NCI-H2227 treated with DMSO at 0.1 percent for 48 hours (cell line): Measurements from ENCODE around the gene GPR158.
"Not testable (repeated sequence)": the region's sequence is repeated elsewhere in the genome, so short reads cannot be mapped to it uniquely, and the experiment has no call there.

Source experiments
- DNase-seq: peaks from one replicate; lab custom pipeline; 2025; lab: John Stamatoyannopoulos, UW

Gene GPR158, protein sequence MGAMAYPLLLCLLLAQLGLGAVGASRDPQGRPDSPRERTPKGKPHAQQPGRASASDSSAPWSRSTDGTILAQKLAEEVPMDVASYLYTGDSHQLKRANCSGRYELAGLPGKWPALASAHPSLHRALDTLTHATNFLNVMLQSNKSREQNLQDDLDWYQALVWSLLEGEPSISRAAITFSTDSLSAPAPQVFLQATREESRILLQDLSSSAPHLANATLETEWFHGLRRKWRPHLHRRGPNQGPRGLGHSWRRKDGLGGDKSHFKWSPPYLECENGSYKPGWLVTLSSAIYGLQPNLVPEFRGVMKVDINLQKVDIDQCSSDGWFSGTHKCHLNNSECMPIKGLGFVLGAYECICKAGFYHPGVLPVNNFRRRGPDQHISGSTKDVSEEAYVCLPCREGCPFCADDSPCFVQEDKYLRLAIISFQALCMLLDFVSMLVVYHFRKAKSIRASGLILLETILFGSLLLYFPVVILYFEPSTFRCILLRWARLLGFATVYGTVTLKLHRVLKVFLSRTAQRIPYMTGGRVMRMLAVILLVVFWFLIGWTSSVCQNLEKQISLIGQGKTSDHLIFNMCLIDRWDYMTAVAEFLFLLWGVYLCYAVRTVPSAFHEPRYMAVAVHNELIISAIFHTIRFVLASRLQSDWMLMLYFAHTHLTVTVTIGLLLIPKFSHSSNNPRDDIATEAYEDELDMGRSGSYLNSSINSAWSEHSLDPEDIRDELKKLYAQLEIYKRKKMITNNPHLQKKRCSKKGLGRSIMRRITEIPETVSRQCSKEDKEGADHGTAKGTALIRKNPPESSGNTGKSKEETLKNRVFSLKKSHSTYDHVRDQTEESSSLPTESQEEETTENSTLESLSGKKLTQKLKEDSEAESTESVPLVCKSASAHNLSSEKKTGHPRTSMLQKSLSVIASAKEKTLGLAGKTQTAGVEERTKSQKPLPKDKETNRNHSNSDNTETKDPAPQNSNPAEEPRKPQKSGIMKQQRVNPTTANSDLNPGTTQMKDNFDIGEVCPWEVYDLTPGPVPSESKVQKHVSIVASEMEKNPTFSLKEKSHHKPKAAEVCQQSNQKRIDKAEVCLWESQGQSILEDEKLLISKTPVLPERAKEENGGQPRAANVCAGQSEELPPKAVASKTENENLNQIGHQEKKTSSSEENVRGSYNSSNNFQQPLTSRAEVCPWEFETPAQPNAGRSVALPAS (N-terminal part only)

DNA sequence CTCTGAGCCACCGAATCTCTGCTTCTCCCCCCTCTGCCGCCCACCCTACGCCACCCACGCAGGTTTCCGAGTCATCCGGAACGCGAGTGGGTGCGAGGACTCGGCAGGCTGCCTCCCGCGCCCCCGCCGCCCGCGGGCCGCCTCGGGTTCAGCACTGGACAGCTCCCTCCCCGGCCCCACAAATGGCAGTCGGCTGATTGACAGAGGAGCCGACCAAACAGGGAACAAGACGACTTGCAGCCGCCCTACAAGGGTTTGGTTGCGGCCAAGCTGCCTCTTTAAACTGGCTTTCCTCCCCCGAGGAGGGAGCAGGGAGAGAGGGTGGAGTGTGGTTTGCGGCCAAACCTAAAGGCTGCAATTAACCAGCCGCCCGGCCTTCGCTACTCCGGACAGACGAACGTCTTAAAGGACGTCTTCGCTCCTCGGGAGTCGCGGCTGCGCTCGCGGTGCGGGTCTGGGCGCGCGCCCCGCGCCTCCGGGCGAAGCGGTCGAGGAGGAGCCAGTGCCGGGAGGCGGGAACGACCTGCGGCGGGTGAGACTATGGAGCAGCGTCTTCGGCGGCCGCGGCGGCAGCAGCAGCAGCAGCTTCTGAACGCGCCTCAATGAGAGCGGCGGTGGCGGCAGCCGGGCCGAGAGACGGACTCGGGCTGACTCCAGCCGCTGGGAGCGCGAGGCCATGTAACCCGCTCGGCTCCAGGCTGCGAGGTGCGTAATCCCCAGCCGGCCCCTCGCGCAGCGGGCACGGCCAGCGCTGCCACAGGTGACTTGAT lies at the start of gene GPR158:
GPR158 (plus strand) TSS at position 541 of the 770 bp plus-strand sequence. CDS start 420 bp downstream, outside the sequence.
- peak; percentile 89 for DNase-seq

DNA sequence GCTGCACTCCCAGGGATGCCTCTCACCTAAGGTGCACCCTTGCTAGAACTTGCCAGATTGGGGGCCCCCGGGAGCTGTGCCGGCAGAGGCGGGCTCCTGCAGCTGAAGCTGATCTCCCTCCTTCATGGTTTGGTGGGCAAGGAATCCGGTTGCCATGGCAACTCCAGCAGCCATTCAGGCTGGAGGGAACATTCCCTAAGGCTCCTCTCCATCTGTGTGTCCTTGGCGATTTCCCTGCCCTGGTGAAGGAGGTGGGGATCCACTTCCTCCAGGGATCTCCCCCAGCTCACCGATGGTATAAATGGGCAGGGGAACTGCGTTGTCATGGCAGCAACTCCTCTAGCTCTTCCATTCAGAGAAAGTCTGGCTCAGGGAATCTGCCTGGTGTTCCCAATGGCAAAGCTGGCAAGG lies 49.6 kb upstream of the GPR158 start:
- DNase-seq = peak; percentile 51

DNA sequence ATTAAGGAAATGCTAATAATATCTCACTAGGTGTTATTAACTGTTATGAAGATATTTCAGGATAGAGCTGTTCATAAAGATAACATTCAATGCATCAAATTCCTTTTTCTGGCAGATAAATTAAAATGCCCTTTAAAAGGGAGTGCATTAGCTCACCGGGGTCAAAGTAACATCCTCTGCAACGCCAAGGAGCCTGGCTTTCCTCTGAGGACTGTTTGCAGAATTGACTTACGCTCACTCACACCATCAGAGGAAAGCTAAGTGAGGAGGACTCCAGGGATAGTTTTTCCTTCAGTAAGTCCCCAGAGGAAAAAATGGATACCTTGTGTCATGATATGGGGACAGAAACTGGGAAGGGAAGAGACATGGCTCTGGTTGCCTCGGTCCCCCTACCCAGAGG lies 45.2 kb upstream of the GPR158 start:
- no peak for DNase-seq

DNA sequence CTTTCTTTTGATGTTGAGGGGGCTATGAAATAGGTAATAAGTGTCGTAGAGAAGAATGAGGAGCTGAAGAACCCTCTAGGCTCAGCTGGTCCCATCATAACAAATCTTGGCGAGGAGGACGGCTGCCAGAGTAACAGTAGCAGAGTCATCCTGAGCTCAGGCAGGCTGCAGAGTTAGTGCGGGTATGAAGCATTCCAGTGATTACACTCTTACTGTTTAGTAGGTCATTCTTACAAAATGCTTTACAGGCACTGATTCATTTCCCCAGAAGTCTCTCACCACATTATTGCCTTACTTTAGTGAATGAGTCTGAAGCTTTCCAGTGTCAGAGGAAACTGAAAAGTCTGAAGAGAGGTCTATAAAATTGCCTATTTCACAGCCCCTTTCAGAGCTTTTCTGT lies 43.9 kb upstream of the GPR158 start:
- no peak for DNase-seq

DNA sequence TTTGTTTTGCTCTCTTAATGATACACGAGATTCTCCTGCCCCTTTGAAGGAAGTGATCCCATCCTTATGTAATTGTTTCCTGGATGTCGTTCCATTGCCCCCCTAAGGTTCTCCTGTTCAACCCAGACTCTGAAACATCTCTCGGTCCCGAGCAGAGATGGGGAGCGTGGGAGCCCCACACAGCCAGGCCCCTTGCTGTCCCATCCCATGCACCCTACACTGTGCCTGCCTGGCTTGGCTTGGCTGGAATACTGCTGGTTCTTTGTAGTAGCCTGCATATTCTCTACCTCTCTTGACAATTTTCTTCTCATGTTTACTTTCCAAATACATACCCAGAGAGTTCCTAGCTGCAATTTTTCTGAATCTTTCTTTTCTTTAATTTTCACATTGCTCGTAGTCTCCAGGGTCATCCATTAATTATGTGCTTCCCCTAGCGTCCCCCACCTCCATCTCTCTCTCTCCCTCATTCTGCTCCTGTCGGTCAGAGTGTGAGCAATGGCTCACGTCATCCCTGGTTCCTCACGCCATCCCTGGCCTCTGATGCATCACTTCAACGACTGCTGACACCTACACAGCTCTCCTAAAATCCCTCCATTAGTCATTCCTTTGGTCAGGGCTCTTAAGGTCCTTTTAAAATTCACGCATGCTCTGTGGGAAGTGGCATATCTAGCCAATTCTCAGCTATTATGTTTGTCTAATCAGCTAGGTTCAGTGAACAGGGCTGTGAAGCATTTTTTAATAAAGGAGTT lies 32.5 kb upstream of the GPR158 start:
- no peak for DNase-seq

DNA sequence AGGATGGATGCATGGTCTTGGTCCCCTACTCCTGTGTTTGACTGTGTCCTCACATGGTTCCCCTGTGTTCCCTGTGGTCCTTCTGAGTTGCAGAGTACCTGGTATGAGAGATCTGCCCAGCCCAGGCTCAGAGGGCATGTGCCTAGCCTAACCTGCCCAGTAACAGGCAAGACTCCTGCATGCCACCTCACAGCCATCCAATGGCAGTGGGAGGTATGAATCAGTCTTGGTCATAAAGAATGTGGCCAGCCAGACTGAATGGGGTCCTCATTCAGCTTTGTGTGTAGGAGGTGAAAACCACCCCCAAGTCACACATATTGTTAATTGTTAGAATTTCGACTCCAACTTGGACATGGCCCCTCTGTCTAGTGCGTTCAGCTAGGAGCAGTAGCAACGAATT lies 17.2 kb upstream of the GPR158 start:
- DNase-seq = no peak

DNA sequence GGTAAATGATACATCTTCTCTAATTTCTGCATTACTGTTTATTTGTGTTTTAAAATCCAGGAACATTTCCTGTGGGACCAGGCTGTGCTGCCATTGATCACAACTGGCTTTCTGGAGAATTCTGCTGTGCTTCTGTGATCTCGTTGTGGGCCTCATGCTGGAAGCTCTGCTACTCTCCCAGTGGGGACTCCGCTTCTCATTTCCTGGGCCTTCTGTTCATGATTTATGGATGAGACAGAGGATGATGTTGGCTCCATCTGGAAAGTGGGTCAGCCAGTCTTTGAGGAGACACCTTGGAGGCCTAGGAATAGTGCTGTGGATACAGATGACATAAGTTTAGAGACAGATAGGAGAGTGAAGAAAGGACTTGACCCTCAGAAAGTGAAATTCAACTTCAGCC lies 15.2 kb upstream of the GPR158 start:
- DNase-seq = no peak

DNA sequence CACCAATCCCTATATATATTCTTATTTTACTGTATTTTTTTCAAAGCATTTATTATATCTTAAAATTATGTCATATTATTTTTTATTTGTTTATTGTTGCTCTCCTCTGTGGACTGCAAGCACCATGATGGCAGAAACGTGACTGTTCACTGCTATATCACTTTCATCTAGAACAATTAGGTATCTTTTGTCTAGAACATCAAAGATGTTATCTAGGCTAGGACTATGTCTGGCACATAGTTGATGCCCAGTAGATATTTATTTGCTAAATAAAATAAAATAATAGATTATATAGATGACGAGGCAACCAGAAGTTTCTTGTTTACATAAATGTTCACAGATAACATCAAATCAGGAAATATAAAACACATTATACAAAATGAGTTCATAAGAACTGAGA lies 12.4 kb upstream of the GPR158 start:
- DNase-seq = no peak

DNA sequence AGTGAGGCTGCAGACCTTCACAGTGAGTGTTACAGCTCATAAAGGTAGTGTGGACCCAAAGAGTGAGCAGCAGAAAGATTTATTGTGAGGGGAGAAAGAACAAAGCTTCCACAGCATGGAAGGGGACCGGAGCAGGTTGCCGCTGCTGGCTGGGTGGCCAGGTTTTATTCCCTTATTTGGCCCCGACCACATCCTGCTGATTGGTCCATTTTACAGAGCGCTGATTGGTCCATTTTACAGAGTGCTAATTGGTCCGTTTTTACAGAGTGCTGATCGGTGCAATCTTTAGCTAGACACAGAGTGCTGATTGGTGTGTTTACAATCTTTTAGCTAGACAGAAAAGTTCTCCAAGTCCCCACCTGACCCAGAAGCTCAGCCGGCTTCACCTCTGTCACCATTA lies 11.3 kb upstream of the GPR158 start:
- DNase-seq = not testable (repeated sequence)

DNA sequence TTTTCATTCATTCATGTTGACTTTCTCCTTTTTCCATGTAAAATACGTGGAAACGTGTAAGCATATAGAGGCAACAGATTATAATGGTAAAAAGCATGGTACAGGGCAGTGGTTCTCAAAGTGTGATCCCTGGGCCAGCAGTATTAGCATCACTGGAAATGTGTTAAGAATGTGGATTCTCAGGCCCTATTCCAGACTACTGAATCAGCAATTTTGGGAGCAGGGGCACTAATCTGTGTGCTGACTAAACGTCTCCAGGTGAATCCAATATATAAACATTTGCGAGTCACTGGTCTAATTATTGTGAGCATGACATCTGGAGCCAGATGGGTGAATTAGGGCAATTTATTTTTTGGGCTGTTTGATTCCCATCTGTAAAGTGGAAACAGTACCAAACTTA lies 5.1 kb upstream of the GPR158 start:
- no peak for DNase-seq

DNA sequence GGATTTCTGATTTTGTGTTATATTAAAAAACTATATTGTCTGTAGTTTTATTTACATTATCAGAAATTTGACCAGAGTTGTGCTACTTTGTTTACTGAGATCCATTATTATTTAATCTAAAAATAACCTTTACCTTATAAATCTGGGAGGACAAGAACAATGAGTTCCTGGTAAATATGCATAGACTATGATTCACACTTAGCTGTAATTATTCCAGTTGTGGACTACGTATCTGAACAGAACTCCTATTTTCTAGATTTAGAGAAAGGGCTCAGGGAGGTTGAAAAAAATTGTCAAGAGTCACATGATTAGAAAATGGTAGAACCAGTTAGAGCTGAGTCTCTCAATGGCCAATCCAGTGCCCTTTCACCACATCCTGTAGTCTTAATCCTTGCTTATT lies 4.2 kb upstream of the GPR158 start:
- DNase-seq = no peak

DNA sequence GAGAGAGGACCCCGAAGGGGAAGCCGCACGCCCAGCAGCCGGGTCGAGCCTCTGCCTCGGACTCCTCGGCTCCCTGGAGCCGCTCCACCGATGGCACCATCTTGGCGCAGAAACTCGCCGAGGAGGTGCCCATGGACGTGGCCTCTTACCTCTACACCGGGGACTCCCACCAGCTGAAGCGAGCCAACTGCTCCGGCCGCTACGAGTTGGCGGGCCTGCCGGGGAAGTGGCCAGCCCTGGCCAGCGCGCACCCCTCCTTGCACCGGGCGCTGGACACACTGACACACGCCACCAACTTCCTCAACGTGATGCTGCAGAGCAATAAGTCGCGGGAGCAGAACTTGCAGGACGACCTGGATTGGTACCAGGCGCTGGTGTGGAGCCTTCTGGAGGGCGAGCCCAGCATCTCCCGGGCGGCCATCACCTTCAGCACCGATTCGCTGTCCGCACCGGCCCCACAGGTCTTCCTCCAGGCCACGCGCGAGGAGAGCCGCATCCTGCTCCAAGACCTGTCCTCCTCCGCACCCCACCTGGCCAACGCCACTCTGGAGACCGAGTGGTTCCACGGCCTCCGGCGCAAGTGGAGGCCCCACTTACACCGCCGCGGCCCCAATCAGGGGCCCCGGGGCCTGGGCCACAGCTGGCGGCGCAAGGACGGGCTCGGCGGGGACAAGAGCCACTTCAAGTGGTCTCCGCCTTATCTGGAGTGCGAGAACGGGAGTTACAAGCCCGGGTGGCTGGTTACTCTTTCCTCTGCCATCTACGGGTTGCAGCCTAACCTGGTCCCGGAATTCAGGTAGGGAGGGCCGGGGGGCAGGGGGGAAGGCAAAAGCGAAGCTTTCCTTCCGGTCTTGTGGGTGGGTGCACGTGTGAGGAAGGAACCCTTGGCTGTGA lies 973 bp downstream of the GPR158 start:
- DNase-seq = no peak

DNA sequence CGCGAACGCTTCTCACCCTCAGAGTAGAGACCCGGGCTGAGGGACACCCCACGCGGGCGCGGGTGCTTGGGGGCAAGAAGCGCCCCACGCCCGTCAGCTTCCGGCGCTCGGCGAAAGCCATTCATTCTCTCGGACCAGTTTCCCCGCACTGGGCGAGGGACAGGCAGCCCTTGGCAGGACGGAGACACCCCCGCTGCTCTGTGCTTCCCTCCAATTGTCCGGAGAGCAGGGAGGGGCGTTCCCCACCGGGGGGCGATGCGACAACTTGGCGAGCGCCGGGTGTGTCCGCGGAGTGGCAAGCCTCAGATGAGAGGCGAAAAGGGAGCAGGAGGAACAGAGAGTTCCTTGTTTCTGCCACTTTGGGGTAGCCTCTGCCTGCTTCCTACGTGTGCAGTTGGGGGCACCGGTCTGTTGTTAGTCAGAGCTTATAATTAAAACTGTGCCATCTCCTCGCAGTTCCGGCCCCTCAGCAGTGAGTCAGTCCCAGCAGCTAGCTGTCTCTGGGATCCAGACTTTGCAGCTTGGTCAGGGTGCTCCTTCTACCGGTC lies 1.7 kb downstream of the GPR158 start:
- DNase-seq = no peak

DNA sequence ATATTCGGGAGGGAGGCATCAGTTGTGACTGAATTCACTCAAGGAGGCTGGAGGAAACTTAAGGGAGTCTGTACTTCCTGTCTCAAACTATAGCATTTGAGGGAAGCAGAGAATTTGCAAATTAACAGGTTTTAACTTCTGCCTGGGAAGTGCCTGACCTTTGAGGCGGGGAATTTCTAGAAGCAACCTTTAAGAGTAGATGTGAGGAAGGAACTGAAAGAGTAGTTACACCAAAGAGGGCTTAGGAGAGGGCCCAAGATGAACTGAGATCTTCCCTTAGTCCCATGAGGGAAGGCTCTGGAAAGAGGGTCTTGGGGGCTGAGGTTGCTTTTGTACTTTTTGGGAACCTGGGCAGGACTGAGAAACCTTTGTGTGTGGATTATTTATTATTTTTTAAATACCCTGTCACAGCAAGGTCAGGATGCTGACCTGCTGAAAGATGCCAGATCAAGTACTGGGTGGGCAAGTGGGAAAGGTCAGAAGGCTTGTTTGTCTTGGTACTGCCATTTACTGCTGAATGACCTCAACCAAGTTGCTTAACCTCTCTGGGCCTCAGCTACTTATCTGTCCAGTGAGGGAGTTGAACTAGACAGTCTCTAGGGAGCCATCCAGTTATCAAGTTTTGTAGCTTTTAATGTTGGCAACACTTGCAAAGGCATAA lies 2.4 kb downstream of the GPR158 start:
- DNase-seq = no peak

DNA sequence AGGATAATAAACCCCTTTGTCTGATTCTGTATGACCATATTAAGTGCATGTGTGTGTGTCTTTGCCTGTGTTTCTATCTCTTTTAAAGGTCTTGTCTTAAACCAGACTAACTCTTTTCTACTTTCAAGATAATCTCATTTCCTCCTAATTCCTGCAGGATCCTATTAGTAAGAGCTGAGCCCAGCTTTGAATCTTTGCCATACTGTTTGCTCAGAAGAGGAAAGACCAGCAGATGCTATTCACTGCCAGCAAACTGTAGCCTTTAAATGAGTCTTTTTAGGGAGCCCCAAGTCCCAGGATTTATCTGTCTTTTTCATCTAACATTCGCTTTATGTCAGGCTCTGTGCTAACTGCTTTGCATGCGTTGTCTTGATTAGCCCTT lies 2.9 kb downstream of the GPR158 start:
- DNase-seq = no peak

DNA sequence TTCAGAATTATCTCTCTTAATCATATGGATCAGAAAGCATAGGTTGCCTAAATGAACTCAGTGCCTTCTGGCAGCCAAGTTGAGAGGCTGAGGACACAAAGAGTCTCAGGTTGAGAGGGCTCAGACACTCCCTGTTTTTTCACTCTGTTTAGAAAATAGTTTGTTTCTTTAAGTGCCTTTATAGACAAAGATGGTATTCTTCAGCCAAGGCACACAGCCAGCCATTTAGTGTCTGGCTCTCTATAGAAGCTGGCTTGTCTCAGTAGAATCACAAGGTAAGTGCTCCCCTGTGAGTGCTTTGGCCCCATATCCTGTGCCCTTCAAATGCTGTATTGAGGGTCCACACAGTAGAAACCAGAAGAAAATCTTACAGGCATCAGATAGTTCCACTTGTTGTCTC lies 3.6 kb downstream of the GPR158 start:
- no peak for DNase-seq

DNA sequence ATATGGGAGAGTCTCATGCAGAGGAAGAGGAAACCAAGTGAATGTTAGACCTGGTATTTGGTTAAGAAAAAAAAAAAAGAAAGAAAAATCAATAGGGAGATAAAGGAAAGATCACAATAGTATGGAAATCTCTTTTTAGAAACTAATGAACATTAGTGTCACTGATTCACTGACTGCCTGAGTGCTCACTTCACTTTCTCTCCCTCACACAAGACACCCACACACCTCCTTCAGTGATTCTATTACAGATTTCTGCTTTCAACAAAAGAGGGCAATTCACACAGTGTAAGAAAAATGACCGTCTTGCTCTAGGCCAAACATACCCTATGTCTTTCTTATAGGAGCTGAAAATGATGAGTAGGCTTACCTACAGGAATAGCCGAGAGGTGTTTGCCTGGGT lies 6.0 kb downstream of the GPR158 start:
- DNase-seq = no peak

DNA sequence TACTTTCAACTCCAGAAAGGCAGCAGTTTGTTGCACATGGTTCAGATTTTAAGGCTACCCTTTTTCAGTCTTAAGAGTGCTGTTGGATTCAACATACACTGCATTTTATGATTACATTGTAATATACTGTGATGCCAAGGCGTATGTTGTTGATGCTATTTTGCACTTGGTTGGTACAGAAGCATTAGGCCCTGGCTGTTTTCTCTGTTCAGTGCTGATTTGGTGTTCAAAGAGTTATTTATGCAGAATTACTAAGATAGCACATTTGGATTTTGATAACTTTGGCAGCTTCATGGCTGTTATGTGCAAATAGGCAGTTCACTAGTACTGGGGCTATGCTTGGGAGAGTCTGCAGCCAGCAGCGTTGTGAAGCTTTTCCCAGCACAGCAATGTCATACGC lies 7.8 kb downstream of the GPR158 start:
- no peak for DNase-seq
